Subcutaneous abdominal adipose tissue (tissue), 5 donors: Measurements from ENCODE around the gene RXFP2.

Experiments
- H3K27ac ChIP-seq: one replicate; pipeline ENCODE4 v1.7.0; 2013; ENCODE audit warnings: low read depth, mild to moderate bottlenecking, inconsistent platforms, low read length, moderate library complexity
- H3K27me3 ChIP-seq, 5 donors: one replicate each; pipeline ENCODE4 v1.7.0; 2013; ENCODE audit warnings: low read length in 5 of 5, inconsistent platforms in 1 of 5; ENCODE audit not compliant: control insufficient read depth in 5 of 5, insufficient read depth in 4 of 5
- H3K36me3 ChIP-seq, 5 donors: one replicate each; pipeline ENCODE4 v1.7.0; 2013; ENCODE audit warnings: low read length in 5 of 5; ENCODE audit not compliant: control insufficient read depth in 5 of 5, insufficient read depth in 5 of 5
- H3K4me1 ChIP-seq, 5 donors: one replicate each; pipeline ENCODE4 v1.7.0; 2013; ENCODE audit warnings: low read length in 5 of 5, mild to moderate bottlenecking in 3 of 5, moderate library complexity in 1 of 5; ENCODE audit not compliant: control insufficient read depth in 5 of 5, insufficient read depth in 5 of 5
- H3K4me3 ChIP-seq, 5 donors: one replicate each; pipeline ENCODE4 v1.7.0; 2013; ENCODE audit warnings: low read length in 5 of 5, low read depth in 1 of 5
- H3K9ac ChIP-seq, 5 donors: one replicate each; pipeline ENCODE4 v1.7.0; 2013; ENCODE audit warnings: low read length in 5 of 5, mild to moderate bottlenecking in 4 of 5, moderate library complexity in 3 of 5
- H3K9me3 ChIP-seq, 5 donors: one replicate each; pipeline ENCODE4 v1.7.0; 2013; ENCODE audit warnings: low read length in 5 of 5; ENCODE audit not compliant: control insufficient read depth in 5 of 5
- donor health status: healthy.
- donor health status: healthy.
- donor health status: healthy.
- donor health status: healthy.
- donor health status: healthy.

The RXFP2 gene

DNA sequence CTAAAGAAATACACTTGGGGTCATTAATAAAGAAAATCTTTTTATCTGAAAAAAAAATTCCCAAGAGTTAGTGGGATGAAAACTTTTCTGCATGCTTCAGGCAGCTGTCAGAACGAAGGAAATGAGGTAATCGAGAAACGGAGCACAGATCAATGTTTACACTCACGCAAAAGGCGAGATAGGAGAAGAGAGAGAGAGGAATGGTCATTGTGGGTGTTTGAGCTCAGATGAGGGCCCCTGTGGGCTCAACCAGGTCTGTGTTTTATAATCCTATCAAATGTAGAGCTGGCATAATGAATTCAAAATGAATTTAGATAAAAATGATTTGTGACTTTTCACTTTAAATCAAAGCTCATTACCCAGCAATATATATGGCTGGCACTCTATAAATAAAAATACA, 6.3 kb upstream of the RXFP2 start:
- peaks cover 0 to 11% (median 2%) of the 10 kb centered on the region in 5 donors for H3K4me1 ChIP-seq
- peaks cover 0 to 6% (median 2%) of the 10 kb centered on the region in 5 donors for H3K27me3 ChIP-seq
- no peaks in the 10 kb centered on the region for H3K9me3 ChIP-seq
- no peak overlapping the region for H3K27ac ChIP-seq
- H3K36me3 ChIP-seq: no peaks in the 10 kb centered on the region
- H3K9ac ChIP-seq: peak overlapping the region in 1 of 5 donors; percentile 31
- peak overlapping the region in 3 of 5 donors; percentile 12 to 36 (median 33) for H3K4me3 ChIP-seq

GRCh38 chr13:31733647-31734046, 5.7 kb upstream of the RXFP2 start:
- Histone ChIP-seq H3K4me3 (no peak overlapping the region), H3K9me3 (no peaks in the 10 kb centered on the region), H3K36me3 (no peaks in the 10 kb centered on the region), H3K4me1 (peaks cover 0 to 11% (median 2%) of the 10 kb centered on the region in 5 donors), H3K9ac (no peak overlapping the region), H3K27ac (no peak overlapping the region), H3K27me3 (peaks cover 0 to 6% (median 2%) of the 10 kb centered on the region in 5 donors)

DNA sequence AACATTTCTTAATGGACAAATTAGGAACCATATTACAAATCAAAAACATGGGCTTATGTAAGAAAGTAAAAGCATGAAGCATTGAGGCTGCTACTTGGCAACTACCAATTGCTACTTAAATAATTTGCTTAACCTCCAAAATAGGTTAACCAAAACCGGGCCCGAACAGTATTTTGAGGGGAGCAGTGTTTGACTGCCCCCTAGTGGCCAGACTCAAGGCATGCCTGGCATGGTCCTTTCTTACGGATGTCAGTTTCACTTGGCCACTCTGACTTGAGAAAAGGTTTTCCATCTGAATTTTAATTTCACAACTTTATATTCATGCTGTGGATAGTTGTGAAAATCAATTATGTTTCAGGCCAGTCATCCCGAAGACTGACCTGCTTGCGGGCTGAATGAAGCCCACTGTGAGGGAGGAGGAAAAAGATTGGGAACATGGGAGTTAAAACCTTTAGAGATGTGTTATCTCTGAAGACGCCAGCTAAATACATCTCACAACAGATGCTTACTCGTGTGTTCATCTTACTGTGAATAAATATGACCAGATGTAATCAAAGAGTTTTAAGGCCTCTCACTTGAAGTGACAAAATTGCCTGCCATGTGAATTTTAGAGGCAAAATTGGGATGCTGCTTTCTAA, 2.9 kb downstream of the RXFP2 start:
- Histone ChIP-seq H3K9me3 (no peaks in the 10 kb centered on the region), H3K4me3 (no peak overlapping the region), H3K27me3 (no peaks in the 10 kb centered on the region), H3K4me1 (peaks cover 0 to 4% (median 0%) of the 10 kb centered on the region in 5 donors), H3K9ac (no peak overlapping the region), H3K27ac (no peak overlapping the region), H3K36me3 (no peaks in the 10 kb centered on the region)

DNA sequence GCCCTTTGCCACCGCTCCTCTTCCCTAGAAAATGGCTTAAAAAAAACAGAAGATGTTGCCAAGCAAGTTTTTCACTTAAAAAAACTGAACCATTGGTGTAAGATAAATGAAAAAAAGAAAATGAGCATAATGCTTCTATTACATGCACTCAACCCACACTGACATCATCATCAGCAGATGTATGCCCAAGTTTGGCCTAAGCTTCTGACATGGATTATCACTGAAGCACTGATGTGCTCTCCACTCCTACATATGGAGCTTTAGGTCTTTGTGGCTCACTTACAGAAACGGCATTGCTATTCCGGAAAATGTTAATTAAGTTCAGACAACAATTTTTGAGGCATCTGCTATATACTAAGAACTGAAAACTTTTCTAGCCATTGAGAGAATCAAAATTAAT, 8.0 kb downstream of the RXFP2 start:
- Histone ChIP-seq H3K9ac (no peak overlapping the region), H3K27me3 (no peaks in the 10 kb centered on the region), H3K27ac (no peak overlapping the region), H3K4me1 (peaks cover 0 to 4% (median 0%) of the 10 kb centered on the region in 5 donors), H3K36me3 (no peaks in the 10 kb centered on the region), H3K9me3 (no peaks in the 10 kb centered on the region), H3K4me3 (no peak overlapping the region)

GRCh38 chr13:31747966-31748365, 8.6 kb downstream of the RXFP2 start:
- H3K9ac ChIP-seq: no peak overlapping the region
- H3K27me3 ChIP-seq: peaks cover 0 to 3% (median 0%) of the 10 kb centered on the region in 5 donors
- H3K36me3 ChIP-seq: no peaks in the 10 kb centered on the region
- H3K4me3 ChIP-seq: no peak overlapping the region
- H3K27ac ChIP-seq: no peak overlapping the region
- H3K9me3 ChIP-seq: no peaks in the 10 kb centered on the region
- peaks cover 0 to 4% (median 0%) of the 10 kb centered on the region in 5 donors for H3K4me1 ChIP-seq

GRCh38 chr13:31749929-31750328, 10.6 kb downstream of the RXFP2 start:
- Histone ChIP-seq H3K27me3 (peaks cover 0 to 6% (median 2%) of the 10 kb centered on the region in 5 donors), H3K36me3 (no peaks in the 10 kb centered on the region), H3K9ac (no peak overlapping the region), H3K4me1 (peaks cover 0 to 4% (median 0%) of the 10 kb centered on the region in 5 donors), H3K9me3 (no peaks in the 10 kb centered on the region), H3K4me3 (no peak overlapping the region), H3K27ac (no peak overlapping the region)

- H3K27ac ChIP-seq: no peak overlapping the region
- H3K4me1 ChIP-seq: no peaks in the 10 kb centered on the region
- H3K4me3 ChIP-seq: no peak overlapping the region
- H3K9ac ChIP-seq: no peak overlapping the region
- H3K27me3 ChIP-seq: peaks cover 0 to 8% (median 6%) of the 10 kb centered on the region in 5 donors
- no peaks in the 10 kb centered on the region for H3K9me3 ChIP-seq
- no peaks in the 10 kb centered on the region for H3K36me3 ChIP-seq
Observed at GRCh38 chr13:31755211-31755610, 15.9 kb downstream of the RXFP2 start.

DNA sequence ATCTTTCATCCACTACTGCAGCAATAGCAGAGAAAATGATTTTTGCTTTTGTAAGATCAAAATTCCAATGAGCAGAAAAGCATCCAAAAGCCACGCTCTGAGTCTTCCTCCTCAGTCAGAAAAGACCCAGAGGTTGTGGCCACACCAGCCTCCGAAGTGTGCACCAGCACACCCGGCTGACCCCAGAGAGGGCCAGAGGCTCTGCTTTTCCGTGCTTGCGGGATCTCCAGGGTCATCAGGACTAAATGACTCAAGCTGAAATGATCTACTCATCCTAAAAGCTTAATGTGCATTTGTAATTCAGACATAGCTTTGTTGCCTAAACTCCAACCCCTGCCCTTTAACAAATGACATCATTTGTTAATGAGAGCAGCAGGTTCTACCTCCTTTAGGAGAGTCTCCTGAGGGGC, 16.5 kb downstream of the RXFP2 start:
- H3K4me1 ChIP-seq: no peaks in the 10 kb centered on the region
- H3K36me3 ChIP-seq: no peaks in the 10 kb centered on the region
- no peak overlapping the region for H3K27ac ChIP-seq
- peaks cover 0 to 8% (median 6%) of the 10 kb centered on the region in 5 donors for H3K27me3 ChIP-seq
- H3K9ac ChIP-seq: no peak overlapping the region
- no peak overlapping the region for H3K4me3 ChIP-seq
- H3K9me3 ChIP-seq: no peaks in the 10 kb centered on the region

DNA sequence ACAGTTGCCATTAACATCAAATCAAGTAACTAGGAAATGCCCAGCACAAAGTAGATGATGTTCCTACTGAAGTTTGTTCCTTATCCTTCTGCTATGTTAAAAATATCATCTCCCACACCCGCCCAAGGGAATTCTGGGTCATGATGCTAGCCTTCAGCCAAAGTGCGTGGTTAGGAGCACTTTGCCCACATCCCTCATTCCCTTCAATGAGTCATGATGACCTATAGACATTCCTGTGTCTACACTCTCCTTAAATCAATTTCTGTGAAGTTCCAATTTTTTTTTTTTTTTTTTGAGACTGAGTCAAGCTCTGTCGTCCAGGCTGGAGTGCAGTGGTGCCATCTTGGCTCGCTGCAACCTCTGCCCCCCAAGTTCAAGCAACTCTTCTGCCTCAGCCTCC, 17.0 kb downstream of the RXFP2 start:
- H3K9ac ChIP-seq: no peak overlapping the region
- no peaks in the 10 kb centered on the region for H3K36me3 ChIP-seq
- H3K4me3 ChIP-seq: no peak overlapping the region
- H3K27ac ChIP-seq: no peak overlapping the region
- no peaks in the 10 kb centered on the region for H3K4me1 ChIP-seq
- H3K27me3 ChIP-seq: peaks cover 0 to 8% (median 6%) of the 10 kb centered on the region in 5 donors
- H3K9me3 ChIP-seq: no peaks in the 10 kb centered on the region

DNA sequence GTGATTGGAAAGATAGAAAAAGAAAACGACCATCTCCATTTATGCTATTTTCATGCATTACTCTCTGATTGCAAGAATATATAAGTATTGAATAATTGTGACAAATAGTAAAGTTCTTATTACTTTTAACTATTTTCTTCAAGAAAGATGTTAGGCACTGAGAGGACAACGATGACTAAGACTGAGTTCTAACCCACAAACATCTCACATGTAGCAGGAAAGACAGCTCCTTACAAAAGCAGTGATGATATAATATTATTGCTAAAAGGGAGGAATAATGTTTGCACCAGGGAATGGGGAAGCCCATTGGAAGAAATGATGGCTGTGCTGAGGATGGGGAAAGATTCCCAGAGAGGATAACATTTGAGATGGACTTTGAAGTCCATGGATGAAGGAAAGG, 22.6 kb downstream of the RXFP2 start:
- no peaks in the 10 kb centered on the region for H3K27me3 ChIP-seq
- H3K9me3 ChIP-seq: no peaks in the 10 kb centered on the region
- H3K27ac ChIP-seq: no peak overlapping the region
- H3K4me3 ChIP-seq: no peak overlapping the region
- no peaks in the 10 kb centered on the region for H3K36me3 ChIP-seq
- H3K9ac ChIP-seq: no peak overlapping the region
- no peaks in the 10 kb centered on the region for H3K4me1 ChIP-seq
